Measurements from ENCODE around the gene POU2F3. TPM values are rescaled to one million over a fixed set of nuclear protein-coding genes. Genes with fewer than 3 reads are reported as not detected.

Gene POU2F3
- total RNA-seq, 6 experiments from 2014 or later: not detected

- TF ChIP-seq CTCF (IDR thresholded peaks at IDR 0.05): no peak
- Mint-ChIP-seq H3K27ac (peak overlapping the region; percentile 98), H3K4me1 (ENCODE audit: low read depth) (peaks cover 72% of the 10 kb centered on the region), H3K9me3 (no peaks in the 10 kb centered on the region), H3K4me3 (peak overlapping the region; percentile 95), H3K27me3 (ENCODE audit: insufficient read depth) (peaks cover 6% of the 10 kb centered on the region), H3K36me3 (ENCODE audit: low read depth) (peaks cover 31% of the 10 kb centered on the region)
- DNase-seq: no peak
Measured at GRCh38 chr11:120327311-120327710, 87.4 kb downstream of the POU2F3 start.

GRCh38 chr11:120329556-120329955 is 89.6 kb downstream of the POU2F3 start:
- Mint-ChIP-seq H3K9me3 (no peaks in the 10 kb centered on the region), H3K27me3 (ENCODE audit: insufficient read depth) (peaks cover 6% of the 10 kb centered on the region), H3K27ac (peak overlapping the region; percentile 80; the same call in 1 of the 2 replicates), H3K4me3 (no peak overlapping the region), H3K4me1 (ENCODE audit: low read depth) (peaks cover 90% of the 10 kb centered on the region), H3K36me3 (ENCODE audit: low read depth) (peaks cover 31% of the 10 kb centered on the region)
- no peak for DNase-seq
- TF ChIP-seq CTCF (IDR thresholded peaks at IDR 0.05): no peak

- Mint-ChIP-seq H3K4me1 (ENCODE audit: low read depth) (peaks cover 88% of the 10 kb centered on the region), H3K36me3 (ENCODE audit: low read depth) (peaks cover 31% of the 10 kb centered on the region), H3K27ac (peak overlapping the region; percentile 80), H3K9me3 (no peaks in the 10 kb centered on the region), H3K4me3 (no peak overlapping the region), H3K27me3 (ENCODE audit: insufficient read depth) (peaks cover 6% of the 10 kb centered on the region)
- no peak for TF ChIP-seq CTCF (IDR thresholded peaks at IDR 0.05)
- DNase-seq: no peak
Measured at GRCh38 chr11:120330045-120330444, 90.1 kb downstream of the POU2F3 start.

- H3K27ac Mint-ChIP-seq: peak overlapping the region; percentile 80
- peak; percentile 93 for DNase-seq
- H3K9me3 Mint-ChIP-seq: no peaks in the 10 kb centered on the region
- peaks cover 83% of the 10 kb centered on the region for H3K4me1 Mint-ChIP-seq (ENCODE audit: low read depth)
- peaks cover 6% of the 10 kb centered on the region for H3K27me3 Mint-ChIP-seq (ENCODE audit: insufficient read depth)
- H3K36me3 Mint-ChIP-seq (ENCODE audit: low read depth): peaks cover 31% of the 10 kb centered on the region
- H3K4me3 Mint-ChIP-seq: peak overlapping the region; percentile 60
- TF ChIP-seq CTCF (IDR thresholded peaks at IDR 0.05): no peak
Measured at GRCh38 chr11:120331301-120331996, 91.5 kb downstream of the POU2F3 start.

- Mint-ChIP-seq H3K36me3 (ENCODE audit: low read depth) (peaks cover 37% of the 10 kb centered on the region), H3K27me3 (ENCODE audit: insufficient read depth) (peaks cover 5% of the 10 kb centered on the region; the same call in 1 of the 2 replicates), H3K27ac (peak overlapping the region; percentile 80), H3K4me3 (peak overlapping the region; percentile 42), H3K9me3 (no peaks in the 10 kb centered on the region), H3K4me1 (ENCODE audit: low read depth) (peaks cover 66% of the 10 kb centered on the region)
- no peak for TF ChIP-seq CTCF (IDR thresholded peaks at IDR 0.05)
- DNase-seq: no peak
Measured at GRCh38 chr11:120332822-120333716, 93.1 kb downstream of the POU2F3 start.
